ENCODE results near the gene ANKEF1. TPM values are rescaled to one million over a fixed set of nuclear protein-coding genes. Genes with fewer than 3 reads are reported as not detected.

The ANKEF1 gene
- total and polyA plus RNA-seq, 5 experiments from 2014 or later, result 4.1 to 8.4 (median 7.1) TPM

DNA sequence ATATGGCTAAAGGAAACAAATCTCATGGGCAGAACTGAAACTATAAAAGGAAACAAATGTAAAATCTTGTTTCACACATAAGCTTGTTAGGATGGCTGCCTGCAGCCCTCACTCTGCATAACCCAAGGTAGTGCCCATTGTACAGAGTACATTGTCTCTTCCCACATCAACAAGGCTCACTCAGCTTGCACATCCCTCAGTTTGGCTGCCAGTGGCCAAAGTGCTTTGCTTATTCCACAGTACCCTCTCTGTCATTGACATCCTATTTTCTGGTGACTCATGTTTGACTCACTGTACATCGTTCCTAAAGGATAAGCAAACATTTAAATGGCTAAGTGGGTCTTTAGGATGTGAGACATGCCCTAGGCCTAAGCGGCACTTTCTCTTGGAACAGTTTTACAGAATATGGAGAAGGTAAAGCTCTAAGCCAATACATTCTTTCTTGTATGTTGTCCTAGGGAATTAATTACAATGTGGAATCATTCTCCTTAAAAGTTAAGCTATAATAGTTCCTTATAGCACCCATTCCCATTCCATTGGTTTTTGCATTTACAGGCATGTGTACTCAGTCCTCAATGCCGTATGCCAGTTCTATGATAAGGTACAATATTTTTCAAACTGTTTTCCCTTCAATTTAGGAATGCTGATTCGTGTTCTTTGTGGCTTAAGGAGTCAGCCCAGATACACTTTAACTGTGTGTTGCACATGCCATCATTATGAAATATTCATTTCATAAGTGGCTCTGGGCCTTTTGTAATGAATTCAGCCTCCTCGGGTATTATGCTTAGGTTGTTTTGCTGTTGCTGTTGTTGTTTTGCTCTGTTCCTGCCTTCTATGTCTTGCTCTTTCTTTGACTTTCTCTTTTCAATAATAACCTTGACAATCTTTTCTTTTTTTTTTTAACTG is 5.5 kb downstream of the ANKEF1 start:
- Mint-ChIP-seq H3K4me1 (peaks cover 7 to 22% (median 13%) of the 10 kb centered on the region in 4 donors), H3K4me3 (no peak overlapping the region), H3K36me3 (peaks cover 5 to 36% (median 29%) of the 10 kb centered on the region in 3 donors), H3K9me3 (no peaks in the 10 kb centered on the region), H3K27ac (no peak overlapping the region), H3K27me3 (no peaks in the 10 kb centered on the region)
- POLR2A ChIA-PET, result no interaction called here
- DNase-seq (no peak), ATAC-seq (no peak)

DNA sequence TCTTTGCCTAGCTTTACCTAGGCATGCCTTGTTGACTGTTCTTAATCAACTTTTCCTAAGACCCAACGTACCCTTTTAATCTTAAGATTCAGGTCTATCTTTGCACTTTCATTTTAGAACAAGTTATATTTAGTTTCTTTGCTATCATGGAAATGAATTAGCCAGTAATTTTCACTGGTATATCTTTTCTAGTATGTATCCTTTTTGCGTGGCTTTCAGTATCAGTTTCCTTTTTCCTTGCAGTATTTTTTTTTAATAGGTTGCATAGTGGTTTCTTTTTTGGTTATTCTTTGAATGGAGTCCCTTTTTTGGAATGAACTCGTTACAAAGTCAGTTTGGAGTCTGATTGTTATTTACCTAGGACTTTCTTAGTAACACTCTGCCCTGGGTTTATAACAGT is 7.3 kb downstream of the ANKEF1 start:
- Mint-ChIP-seq H3K36me3 (peaks cover 5 to 50% (median 31%) of the 10 kb centered on the region in 3 donors), H3K4me3 (no peak overlapping the region), H3K27me3 (no peaks in the 10 kb centered on the region), H3K27ac (no peak overlapping the region), H3K4me1 (peaks cover 0 to 10% (median 2%) of the 10 kb centered on the region in 4 donors), H3K9me3 (no peaks in the 10 kb centered on the region)
- no peak for DNase-seq
- POLR2A ChIA-PET, result no interaction called here
- no peak for ATAC-seq

DNA sequence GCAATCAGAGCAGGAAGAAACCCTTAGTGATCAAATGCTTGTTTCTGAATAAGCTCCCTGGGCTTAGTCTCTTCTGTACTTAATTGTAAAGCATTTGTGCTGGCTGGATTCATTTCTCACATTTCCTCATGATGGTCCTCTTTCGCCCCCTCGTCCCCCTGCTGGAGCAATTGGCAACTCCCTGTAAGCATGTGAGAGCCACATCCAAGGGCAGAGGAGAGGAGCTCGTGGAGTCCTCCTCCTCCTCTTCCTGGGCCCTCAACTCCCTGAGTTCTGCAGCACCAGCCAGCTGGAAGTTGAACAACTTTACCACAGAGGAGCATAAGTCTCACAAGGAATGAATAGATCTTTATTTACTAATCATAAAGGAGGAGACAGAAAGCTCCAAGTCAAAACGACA is 12.6 kb downstream of the ANKEF1 start:
- H3K27me3 Mint-ChIP-seq, result no peaks in the 10 kb centered on the region
- no peaks in the 10 kb centered on the region for H3K9me3 Mint-ChIP-seq
- H3K4me1 Mint-ChIP-seq, result peaks cover 0 to 2% (median 0%) of the 10 kb centered on the region in 4 donors
- no peak for ATAC-seq
- no peak overlapping the region for H3K4me3 Mint-ChIP-seq
- POLR2A ChIA-PET, result no interaction called here
- peaks cover 5 to 62% (median 32%) of the 10 kb centered on the region in 3 donors for H3K36me3 Mint-ChIP-seq
- H3K27ac Mint-ChIP-seq, result peak overlapping the region in 4 of 10 donors; percentile 8 to 37 (median 24)
- no peak for DNase-seq

DNA sequence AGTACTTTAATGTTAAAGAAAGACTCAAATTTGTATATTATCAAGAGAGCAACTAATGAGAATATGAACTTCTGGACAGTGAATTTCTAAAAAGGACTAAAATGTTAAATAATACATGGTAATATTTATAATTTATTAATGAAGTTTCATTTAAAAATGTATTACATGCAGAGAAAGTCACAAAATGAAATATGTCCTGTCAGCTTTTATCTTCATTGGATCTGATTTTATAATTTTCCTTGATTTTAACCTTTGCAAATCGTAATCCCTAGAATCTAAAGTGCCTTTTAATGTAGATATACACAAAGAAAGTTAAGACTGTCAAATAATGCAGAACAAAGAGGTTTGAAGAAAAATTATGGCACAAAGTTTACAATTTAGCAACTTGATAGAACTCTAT is 16.4 kb downstream of the ANKEF1 start:
- ATAC-seq, result no peak
- Mint-ChIP-seq H3K36me3 (peaks cover 20 to 63% (median 38%) of the 10 kb centered on the region in 3 donors), H3K4me1 (peaks cover 0 to 2% (median 0%) of the 10 kb centered on the region in 4 donors), H3K27ac (no peak overlapping the region), H3K4me3 (no peak overlapping the region), H3K27me3 (no peaks in the 10 kb centered on the region), H3K9me3 (no peaks in the 10 kb centered on the region)
- DNase-seq, result no peak
- POLR2A ChIA-PET, result no interaction called here

DNA sequence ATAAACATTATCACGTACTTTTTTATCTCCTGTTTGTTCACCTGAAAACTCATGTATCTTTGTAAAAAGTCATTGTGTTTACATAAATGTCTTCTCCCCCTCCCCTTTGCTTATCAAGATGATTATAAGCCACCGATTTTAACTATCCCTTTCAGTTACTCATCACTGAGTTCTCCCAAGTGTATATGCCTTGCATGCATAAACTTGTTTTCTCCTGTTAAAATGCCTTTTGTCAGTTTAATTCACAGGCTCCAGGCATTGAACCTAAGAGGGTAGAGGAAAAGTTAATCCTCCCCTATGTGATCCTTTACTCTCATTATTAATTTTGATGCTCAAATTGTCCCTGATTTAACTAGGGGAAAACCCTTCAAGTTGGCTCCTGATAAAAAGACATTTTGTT is 24.2 kb downstream of the ANKEF1 start:
- no peak overlapping the region for H3K27ac Mint-ChIP-seq
- peaks cover 0 to 10% (median 8%) of the 10 kb centered on the region in 5 donors for H3K27me3 Mint-ChIP-seq

DNA sequence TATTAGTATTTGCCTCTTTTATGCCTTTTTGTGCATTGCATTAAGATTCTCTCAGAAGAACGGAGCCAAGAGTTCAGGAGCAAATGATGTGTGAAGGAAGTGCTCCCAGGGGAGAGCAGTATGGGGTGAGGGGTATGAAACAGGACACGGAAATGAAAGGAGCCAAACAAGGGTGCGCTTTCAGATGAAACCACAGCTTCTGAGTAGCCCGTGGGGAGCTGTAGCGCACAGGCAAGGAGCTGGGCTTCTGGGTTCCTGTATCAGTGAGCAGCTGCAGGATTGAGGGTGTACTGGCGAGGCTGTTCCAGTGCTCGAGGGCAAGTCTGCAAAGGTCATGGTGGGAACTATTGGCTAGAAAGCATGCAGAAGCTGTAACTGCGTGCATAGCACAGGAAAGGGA is 25.4 kb downstream of the ANKEF1 start:
- H3K36me3 Mint-ChIP-seq, result peaks cover 13 to 30% (median 23%) of the 10 kb centered on the region in 3 donors
- no peak overlapping the region for H3K27ac Mint-ChIP-seq
- no peak overlapping the region for H3K4me3 Mint-ChIP-seq
- no peaks in the 10 kb centered on the region for H3K9me3 Mint-ChIP-seq
- ATAC-seq (no peak), DNase-seq (no peak)
- H3K4me1 Mint-ChIP-seq, result peaks cover 0 to 5% (median 0%) of the 10 kb centered on the region in 4 donors
- POLR2A ChIA-PET, result no interaction called here
- peaks cover 8 to 21% (median 12%) of the 10 kb centered on the region in 5 donors for H3K27me3 Mint-ChIP-seq

More for the DNA sequence above, 24.2 kb downstream of the ANKEF1 start:
- POLR2A ChIA-PET, result no interaction called here
- DNase-seq (no peak), ATAC-seq (no peak)
- peaks cover 19 to 40% (median 29%) of the 10 kb centered on the region in 3 donors for H3K36me3 Mint-ChIP-seq
- no peaks in the 10 kb centered on the region for H3K9me3 Mint-ChIP-seq
- H3K4me3 Mint-ChIP-seq, result no peak overlapping the region
- H3K4me1 Mint-ChIP-seq, result peaks cover 0 to 5% (median 0%) of the 10 kb centered on the region in 4 donors

DNA sequence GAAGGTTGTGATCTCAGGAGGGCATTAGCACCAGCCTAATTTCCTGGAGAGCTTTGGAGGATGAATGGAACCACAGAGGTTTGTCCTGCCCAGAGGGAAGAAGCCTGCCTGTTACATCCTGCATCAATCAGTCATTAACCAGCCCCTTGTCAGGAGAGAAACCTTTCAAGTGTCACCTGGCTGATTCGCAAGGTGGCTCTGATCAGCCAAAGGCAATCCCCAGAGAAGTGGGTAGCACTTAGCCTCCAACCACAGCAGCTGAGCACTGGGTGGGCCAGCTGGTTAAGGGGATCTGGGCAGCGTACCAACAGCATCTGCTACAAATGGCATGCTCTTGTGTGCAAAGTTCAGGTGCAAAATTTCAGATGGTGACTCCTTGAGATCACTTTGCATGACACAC is 26.9 kb downstream of the ANKEF1 start:
- H3K27me3 Mint-ChIP-seq, result peaks cover 10 to 27% (median 17%) of the 10 kb centered on the region in 5 donors
- POLR2A ChIA-PET, result no interaction called here
- H3K36me3 Mint-ChIP-seq, result peaks cover 4 to 17% (median 12%) of the 10 kb centered on the region in 3 donors
- ATAC-seq, result no peak
- no peak overlapping the region for H3K4me3 Mint-ChIP-seq
- H3K9me3 Mint-ChIP-seq, result no peaks in the 10 kb centered on the region
- peaks cover 0 to 5% (median 0%) of the 10 kb centered on the region in 4 donors for H3K4me1 Mint-ChIP-seq
- DNase-seq, result no peak
- H3K27ac Mint-ChIP-seq, result no peak overlapping the region

DNA sequence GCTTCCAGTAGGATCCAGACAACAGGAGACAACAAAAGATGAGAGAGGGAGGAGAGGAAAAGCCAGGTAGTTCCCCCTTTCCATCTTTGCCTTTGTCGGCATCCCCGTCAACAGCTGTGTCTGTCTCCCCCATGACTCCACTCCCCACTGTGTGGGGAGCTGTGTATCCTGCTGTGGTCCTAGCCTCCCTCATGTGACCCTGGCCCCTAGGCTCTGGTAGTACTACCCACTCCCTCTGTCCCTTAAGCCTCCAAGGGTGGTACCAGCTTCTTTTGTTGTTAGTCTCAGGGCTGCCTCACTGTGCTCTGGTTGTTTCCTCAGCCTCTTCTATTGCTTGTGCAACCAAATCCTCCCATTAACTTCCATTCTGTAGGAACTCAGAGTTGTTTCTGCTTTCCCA is 28.7 kb downstream of the ANKEF1 start:
- peaks cover 0 to 5% (median 0%) of the 10 kb centered on the region in 4 donors for H3K4me1 Mint-ChIP-seq
- peak overlapping the region in 1 of 10 donors; percentile 1 for H3K27ac Mint-ChIP-seq
- H3K4me3 Mint-ChIP-seq, result no peak overlapping the region
- H3K36me3 Mint-ChIP-seq, result peaks cover 2 to 4% (median 4%) of the 10 kb centered on the region in 3 donors
- DNase-seq (no peak), ATAC-seq (no peak)
- peaks cover 11 to 30% (median 19%) of the 10 kb centered on the region in 5 donors for H3K27me3 Mint-ChIP-seq
- POLR2A ChIA-PET, result no interaction called here
- peaks cover 0 to 4% (median under 1%) of the 10 kb centered on the region in 9 donors for H3K9me3 Mint-ChIP-seq

DNA sequence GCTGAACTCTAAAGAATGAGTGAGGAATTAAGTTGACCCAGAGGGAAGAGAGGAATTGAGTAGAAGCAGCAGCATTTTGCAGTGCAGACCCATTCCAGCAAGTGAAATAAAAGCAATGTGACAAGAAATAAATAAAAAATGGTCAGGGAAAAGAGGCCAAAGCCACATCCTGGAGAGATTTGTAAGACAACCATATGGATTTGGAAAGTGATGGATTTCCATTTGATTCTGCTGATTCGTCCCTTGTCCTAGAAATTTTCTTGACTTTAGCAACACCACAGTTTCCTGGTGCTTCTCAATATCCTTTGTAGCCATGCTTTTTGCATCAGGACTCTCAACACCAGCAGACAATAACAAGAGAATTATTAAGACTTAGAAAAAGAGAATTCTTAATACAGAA is 29.8 kb downstream of the ANKEF1 start:
- Mint-ChIP-seq H3K27me3 (peaks cover 15 to 38% (median 23%) of the 10 kb centered on the region in 5 donors), H3K36me3 (peaks cover 0 to 6% (median 4%) of the 10 kb centered on the region in 3 donors), H3K27ac (no peak overlapping the region), H3K9me3 (peaks cover 0 to 9% (median 3%) of the 10 kb centered on the region in 9 donors), H3K4me3 (no peak overlapping the region), H3K4me1 (peaks cover 0 to 5% (median 0%) of the 10 kb centered on the region in 4 donors)
- POLR2A ChIA-PET, result no interaction called here
- ATAC-seq (no peak), DNase-seq (no peak)

DNA sequence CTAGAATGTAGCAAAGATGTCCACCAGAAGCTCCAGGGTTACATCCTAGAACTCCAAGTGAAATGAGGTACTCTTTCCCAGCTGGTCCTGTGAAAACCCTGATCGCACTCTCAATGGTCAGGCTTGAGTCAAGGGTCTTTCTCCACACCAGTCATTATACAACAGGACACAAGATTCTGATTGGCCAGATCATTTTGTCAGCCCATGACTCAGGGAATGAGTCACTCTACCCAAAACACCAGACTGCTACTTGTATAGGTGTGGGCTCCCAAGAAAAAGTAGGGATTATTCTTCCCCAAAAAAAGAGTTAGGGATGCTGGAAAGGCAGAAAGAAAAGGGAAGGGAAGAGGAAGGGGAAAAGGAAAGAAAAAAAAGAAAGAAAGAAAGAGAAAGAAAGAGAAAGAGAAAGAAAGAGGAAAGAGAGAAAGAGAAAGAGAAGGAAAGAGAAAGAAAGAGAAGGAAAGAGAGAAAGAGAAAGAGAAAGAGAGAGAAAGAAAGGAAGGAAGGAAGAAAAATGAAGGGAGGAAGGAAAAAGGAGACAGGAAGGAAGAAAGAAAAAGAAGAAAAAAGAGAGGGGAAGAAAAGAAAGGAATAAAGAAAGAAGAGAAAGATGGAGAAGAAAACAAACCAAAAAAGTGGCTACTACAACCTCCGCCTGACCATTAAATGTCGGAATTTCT is 30.5 kb downstream of the ANKEF1 start:
- ATAC-seq, result no peak
- peaks cover 0 to 9% (median 3%) of the 10 kb centered on the region in 9 donors for H3K9me3 Mint-ChIP-seq
- POLR2A ChIA-PET, result no interaction called here
- H3K27ac Mint-ChIP-seq, result no peak overlapping the region
- H3K36me3 Mint-ChIP-seq, result peaks cover 0 to 6% (median 4%) of the 10 kb centered on the region in 3 donors
- no peak for DNase-seq
- peaks cover 0 to 2% (median 0%) of the 10 kb centered on the region in 4 donors for H3K4me1 Mint-ChIP-seq
- H3K27me3 Mint-ChIP-seq, result peaks cover 15 to 42% (median 26%) of the 10 kb centered on the region in 5 donors
- H3K4me3 Mint-ChIP-seq, result no peak overlapping the region

DNA sequence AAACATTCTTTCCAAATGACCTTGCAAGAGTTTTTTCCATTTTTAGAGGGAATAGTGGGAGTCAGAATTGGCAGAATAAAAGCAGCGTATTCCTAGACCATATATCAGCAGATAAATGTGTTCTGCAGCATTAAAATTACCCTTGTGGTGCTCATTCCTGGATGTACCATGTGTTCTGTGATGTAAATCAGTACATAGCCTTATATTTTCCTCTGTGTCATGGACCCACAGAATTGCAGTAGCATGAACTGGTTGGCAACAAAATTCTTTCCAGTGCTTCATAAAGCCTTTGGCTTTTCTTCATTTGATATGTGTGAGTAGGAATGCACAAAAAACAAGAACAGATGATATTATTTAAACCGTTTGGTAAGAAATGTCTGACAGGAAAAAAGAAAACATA is 32.5 kb downstream of the ANKEF1 start:
- POLR2A ChIA-PET, result no interaction called here
- ATAC-seq, result no peak
- no peak overlapping the region for H3K27ac Mint-ChIP-seq

DNA sequence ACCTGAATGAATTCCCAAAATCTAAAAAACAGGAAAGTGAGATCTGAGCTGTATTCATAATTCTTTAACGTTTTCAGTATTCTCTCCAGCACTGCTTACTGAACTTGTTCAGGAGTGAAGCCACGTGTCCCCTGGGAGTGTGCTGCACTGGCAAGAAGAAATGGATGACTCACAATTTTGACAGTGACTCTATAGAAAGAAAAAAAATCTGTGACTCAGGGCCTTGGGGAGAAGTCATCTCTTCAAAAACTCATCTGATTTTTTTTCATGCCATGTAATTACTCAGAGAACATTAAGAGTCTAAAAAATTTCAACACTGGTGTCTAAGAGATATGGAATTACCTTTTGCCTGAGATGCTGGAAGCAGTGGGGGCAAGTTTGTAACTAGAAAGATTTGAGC is 39.7 kb downstream of the ANKEF1 start:
- no peak overlapping the region for H3K4me3 Mint-ChIP-seq
- H3K9me3 Mint-ChIP-seq, result peaks cover 0 to 2% (median 0%) of the 10 kb centered on the region in 9 donors
- ATAC-seq (no peak), DNase-seq (no peak)
- H3K4me1 Mint-ChIP-seq, result no peaks in the 10 kb centered on the region
- H3K36me3 Mint-ChIP-seq, result no peaks in the 10 kb centered on the region
- no peak overlapping the region for H3K27ac Mint-ChIP-seq
- H3K27me3 Mint-ChIP-seq, result peaks cover 18 to 64% (median 32%) of the 10 kb centered on the region in 5 donors
- POLR2A ChIA-PET, result no interaction called here

More for the DNA sequence above, 32.5 kb downstream of the ANKEF1 start:
- no peak for DNase-seq
- no peak overlapping the region for H3K4me3 Mint-ChIP-seq
- H3K27me3 Mint-ChIP-seq, result peaks cover 19 to 45% (median 30%) of the 10 kb centered on the region in 5 donors
- H3K36me3 Mint-ChIP-seq, result peaks cover 0 to 6% (median 4%) of the 10 kb centered on the region in 3 donors
- no peaks in the 10 kb centered on the region for H3K4me1 Mint-ChIP-seq
- H3K9me3 Mint-ChIP-seq, result peaks cover 0 to 9% (median 3%) of the 10 kb centered on the region in 9 donors

DNA sequence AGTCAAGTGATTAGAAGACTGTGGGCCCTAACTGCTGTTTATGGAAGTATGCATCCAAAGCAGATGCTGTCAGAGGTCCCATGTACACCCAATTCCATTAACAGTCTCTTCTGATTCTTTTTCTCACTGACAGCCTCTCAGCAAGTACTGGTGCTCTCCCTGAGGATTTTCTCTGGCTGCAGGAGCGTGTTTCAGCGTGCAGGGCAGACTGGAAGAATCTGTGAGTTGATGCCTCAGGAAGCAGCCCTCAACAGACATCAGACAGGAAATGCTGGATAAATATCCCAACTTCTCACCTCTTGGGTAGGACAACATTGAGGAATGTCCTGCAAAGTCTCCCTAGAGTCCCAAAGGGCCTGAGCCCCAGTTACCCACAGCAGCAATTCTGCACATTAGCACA is 40.8 kb downstream of the ANKEF1 start:
- Mint-ChIP-seq H3K9me3 (no peaks in the 10 kb centered on the region), H3K36me3 (no peaks in the 10 kb centered on the region), H3K27ac (no peak overlapping the region), H3K4me3 (no peak overlapping the region), H3K27me3 (peaks cover 18 to 58% (median 29%) of the 10 kb centered on the region in 5 donors), H3K4me1 (no peaks in the 10 kb centered on the region)
- POLR2A ChIA-PET, result no interaction called here
- DNase-seq, result no peak
- no peak for ATAC-seq
